Cerebellar cortex (tissue), 1 donor: Measurements from ENCODE around the gene MYO5A.
"Not testable (repeated sequence)": the region's sequence is repeated elsewhere in the genome, so short reads cannot be mapped to it uniquely, and the experiment has no call there.

Source experiments
- DNase-seq: peaks from one replicate; pipeline ENCODE4 v3.0.0-alpha.2; 2015; ENCODE audit warnings: low spot score

The MYO5A gene

GRCh38 chr15:52463638-52464037, 65.0 kb downstream of the MYO5A start:
- DNase-seq, result peak; percentile 28

- no peak for DNase-seq
These were observed 65.8 kb downstream of the MYO5A start for GRCh38 chr15:52462806-52463360.

- not testable (repeated sequence) for DNase-seq
These were observed 69.0 kb downstream of the MYO5A start for GRCh38 chr15:52459701-52460100.

GRCh38 chr15:52459265-52459664, 69.4 kb downstream of the MYO5A start:
- DNase-seq, result not testable (repeated sequence)

GRCh38 chr15:52448011-52448890, 80.4 kb downstream of the MYO5A start:
- DNase-seq, result no peak

GRCh38 chr15:52445954-52446353, 82.7 kb downstream of the MYO5A start:
- DNase-seq, result no peak

GRCh38 chr15:52445553-52445952, 83.1 kb downstream of the MYO5A start:
- DNase-seq, result no peak

GRCh38 chr15:52443205-52443604, 85.5 kb downstream of the MYO5A start:
- DNase-seq, result not testable (repeated sequence)

- DNase-seq, result no peak
These were observed 86.8 kb downstream of the MYO5A start for GRCh38 chr15:52441841-52442240.

GRCh38 chr15:52440946-52441345, 87.7 kb downstream of the MYO5A start:
- DNase-seq, result no peak

GRCh38 chr15:52440414-52440813, 88.3 kb downstream of the MYO5A start:
- DNase-seq, result no peak

- no peak for DNase-seq
These were observed 89.2 kb downstream of the MYO5A start for GRCh38 chr15:52439470-52439869.

- DNase-seq, result not testable (repeated sequence)
These were observed 89.6 kb downstream of the MYO5A start for GRCh38 chr15:52439042-52439441.

- no peak for DNase-seq
These were observed 90.6 kb downstream of the MYO5A start for GRCh38 chr15:52438047-52438446.

GRCh38 chr15:52437646-52438045, 91.0 kb downstream of the MYO5A start:
- no peak for DNase-seq

- no peak for DNase-seq
These were observed 91.7 kb downstream of the MYO5A start for GRCh38 chr15:52436981-52437380.

- no peak for DNase-seq
These were observed 93.8 kb downstream of the MYO5A start for GRCh38 chr15:52434885-52435284.

GRCh38 chr15:52428297-52428696, 100.4 kb downstream of the MYO5A start:
- no peak for DNase-seq

- no peak for DNase-seq
These were observed 100.9 kb downstream of the MYO5A start for GRCh38 chr15:52427804-52428203.

- no peak for DNase-seq
These were observed 103.7 kb downstream of the MYO5A start for GRCh38 chr15:52424856-52425431.

- no peak for DNase-seq
These were observed 104.8 kb downstream of the MYO5A start for GRCh38 chr15:52423852-52424251.

GRCh38 chr15:52422001-52422400, 106.7 kb downstream of the MYO5A start:
- DNase-seq, result no peak

- DNase-seq, result no peak
These were observed 107.7 kb downstream of the MYO5A start for GRCh38 chr15:52421029-52421428.
